Stimulated activated naive CD4-positive, alpha-beta T cell treated with Interleukin-2 at 50 U/mL for 16 hours (primary cell): Measurements from ENCODE around the gene RNF150.

Experiments
- DNase-seq: peaks from one replicate; lab custom pipeline; 2025; lab: John Stamatoyannopoulos, UW

Gene RNF150

DNA sequence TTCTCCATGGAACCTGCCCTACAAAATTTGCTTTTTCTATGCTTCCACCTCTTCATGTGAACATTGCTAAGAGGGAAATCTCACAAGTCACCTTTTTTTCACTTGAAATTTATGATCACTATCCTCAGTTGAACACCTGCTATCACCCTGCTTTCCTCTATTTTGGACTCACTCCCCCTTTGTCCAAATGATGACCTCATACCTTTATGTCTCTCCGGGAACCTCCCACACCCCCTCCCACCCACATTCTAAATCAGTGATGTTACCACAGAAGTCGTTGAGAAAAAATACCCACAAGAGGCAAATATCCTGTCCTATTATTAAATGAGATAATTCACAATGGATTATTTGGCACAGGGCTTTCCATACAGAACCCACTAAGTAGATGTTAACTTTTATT, 156.5 kb downstream of the RNF150 start:
- DNase-seq: no peak

DNA sequence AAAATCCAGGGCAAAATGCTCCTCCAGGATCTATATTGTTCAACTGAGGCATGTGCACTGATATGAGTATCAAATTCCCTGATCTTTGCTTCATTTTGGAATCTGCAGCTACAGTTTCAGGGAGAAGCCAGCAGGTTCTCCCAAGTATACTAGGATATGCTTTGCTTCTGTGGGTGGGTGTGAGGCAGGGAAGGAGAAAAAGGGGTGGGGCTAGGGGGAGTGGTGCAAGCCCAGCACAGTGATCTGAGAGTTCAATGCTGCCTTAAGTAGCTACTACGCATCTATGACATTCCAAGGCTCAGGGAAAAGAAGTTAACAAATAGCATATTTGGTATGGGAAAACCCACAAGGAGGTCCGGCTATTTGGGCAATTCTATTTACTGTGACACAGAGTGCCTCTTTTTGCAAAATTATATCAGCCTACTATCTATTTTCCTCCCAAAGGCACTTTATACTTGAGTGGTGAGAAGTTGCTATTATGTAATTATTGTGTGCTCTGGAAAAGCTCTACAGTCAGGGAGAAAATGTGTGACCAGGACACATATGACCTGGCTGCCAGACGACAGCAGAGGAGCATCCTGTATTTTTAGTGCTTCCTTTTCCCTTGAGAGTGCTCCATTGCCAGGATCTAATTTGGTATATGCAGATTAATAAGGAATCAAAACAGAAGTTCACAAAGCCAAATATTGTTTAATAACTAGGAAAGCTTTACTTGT, 162.0 kb downstream of the RNF150 start:
- DNase-seq: no peak

DNA sequence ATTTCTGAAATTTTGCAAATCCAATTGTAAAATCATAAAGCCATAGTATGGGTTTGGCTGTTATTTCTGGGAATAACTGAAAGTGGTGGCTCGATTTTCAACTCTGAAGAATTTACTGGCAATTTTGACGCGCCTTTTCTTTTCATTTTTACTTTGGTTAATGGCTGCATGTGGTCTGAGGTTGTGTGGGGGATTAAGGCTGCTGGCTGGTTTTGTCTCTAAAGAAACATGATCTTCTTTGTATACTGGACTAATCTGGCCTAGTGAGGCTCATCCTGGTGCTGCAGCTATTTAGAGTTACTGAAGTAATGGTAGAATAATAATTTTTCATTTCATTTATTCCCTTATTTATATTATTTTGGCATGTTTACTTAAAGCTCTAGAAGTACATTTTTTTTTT, 164.0 kb downstream of the RNF150 start:
- DNase-seq: no peak

DNA sequence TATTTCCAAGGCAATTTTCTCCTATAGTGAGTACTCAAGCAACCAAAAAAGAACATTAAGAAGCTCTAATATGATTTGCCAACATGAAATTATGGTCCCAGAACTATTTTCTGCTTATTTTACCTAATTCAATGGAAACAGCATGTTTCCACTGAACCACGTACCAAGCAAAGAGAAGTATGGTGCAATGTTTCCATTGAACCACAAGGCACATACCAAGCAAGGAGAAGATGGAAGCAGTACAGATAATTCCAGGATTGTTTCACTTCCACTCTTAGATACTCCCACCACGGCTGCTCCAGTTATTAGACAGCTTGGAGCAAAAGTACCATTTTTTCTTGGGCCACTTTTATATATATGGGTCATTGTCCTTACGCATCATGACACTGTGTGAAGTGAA, 164.9 kb downstream of the RNF150 start:
- DNase-seq: no peak

DNA sequence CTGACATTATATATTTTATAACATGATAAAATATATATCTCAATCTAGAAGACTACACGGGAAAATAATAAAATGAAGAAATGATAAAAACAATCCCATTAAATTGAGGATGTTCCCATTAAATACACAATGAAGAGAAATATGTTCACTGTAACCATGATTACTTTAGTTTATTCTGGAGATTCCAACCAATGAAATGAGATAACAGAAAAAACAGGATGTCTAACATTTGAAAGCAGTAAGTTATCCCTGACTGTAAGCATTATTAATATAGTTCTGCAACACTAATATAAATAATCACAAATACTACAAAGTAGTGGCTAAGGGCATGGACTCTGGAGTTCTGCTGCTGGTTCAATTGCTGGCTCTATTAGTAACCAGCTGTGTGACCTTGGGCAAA, 169.4 kb downstream of the RNF150 start:
- DNase-seq: no peak

DNA sequence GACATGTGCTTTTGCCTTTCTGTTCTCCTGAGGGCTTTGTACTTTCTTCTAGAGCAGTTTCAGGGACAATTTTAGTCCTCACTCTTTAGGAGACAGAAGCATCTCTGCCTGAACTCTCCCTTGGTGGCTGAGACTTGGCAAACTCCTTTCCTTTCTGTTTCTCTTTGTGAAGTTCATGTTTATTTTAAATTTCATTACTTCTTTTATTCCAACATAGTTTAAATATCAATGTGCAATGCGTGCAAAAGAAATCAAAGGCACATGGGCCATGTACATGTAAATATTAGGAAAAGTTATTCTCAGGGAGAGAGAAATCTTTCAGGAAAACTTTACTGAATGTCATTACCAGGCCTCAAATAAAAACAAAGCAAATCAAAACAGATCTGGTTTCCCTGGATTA, 177.6 kb downstream of the RNF150 start:
- DNase-seq: no peak

DNA sequence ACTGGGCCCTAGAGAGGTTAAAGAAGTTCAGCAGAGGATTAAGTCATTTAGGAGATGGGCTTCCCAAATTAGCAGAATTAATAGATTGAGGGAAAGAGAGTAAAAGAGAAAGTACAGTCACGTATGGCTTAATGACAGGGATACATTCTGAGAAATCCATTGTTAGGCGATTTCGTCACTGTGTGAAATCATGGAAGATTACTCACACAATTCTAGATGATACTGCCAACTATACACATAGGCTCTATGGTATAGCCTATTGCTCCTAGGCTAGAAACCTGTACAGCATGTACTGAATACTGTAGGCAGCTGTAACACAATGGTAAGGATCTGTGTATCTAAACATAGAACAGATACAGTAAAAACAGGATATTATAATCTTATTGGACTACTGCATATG, 180.6 kb downstream of the RNF150 start:
- DNase-seq: no peak

DNA sequence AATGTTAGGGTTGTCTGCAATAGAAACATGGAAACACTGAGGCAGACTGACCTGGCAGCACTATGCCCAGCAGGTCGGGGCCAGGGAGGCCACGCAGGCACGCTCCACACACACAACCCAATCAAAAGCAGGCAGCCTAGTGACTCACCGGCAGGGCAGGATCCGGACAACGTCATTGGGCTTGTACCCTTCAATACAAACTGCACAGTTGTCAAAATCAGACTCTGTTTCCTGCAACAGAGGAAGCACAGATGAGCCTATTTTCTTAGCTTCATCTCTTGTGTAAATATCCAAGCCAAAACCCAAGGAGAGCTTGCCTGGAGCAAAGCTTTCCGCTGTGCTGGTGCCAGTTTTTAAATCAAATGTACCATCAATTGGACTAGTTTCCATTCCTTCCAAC, 185.8 kb downstream of the RNF150 start:
- DNase-seq: no peak

DNA sequence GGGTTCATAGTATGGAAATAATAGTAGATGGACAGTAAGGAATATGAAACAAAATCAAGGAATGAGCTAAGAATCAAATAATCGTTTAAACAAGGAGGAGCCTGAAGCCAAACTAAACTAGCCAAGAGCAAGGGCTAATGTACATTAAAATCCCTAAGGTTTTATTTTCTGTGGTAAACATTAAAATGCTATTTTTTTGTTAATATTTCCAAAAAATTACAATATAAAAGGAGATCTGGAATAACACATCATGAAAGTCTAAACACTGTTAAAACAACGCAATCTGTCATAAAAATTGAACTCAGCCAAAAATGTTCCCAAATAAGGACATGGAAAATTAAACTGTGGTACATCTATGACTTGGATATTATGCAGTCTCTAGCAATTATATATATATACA, 188.2 kb downstream of the RNF150 start:
- no peak for DNase-seq

DNA sequence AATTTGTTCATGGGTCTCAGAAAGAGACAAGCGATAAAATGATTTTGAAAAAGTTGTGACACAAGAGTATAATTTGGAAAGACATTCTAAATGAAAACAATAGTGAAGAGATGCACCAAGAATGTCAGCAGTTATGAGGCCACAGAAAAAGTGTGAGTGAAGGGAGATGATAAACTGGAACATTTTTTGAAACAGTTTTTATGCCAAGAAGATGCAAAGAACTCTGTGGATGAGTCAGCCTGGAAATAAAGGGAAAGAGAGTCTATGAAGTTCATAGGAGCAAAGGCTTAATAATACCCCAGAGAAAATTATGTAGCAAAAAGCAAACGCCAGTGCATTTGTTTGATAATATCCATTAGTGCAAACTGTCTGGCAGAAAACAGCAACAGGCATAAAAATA, 188.7 kb downstream of the RNF150 start:
- no peak for DNase-seq

DNA sequence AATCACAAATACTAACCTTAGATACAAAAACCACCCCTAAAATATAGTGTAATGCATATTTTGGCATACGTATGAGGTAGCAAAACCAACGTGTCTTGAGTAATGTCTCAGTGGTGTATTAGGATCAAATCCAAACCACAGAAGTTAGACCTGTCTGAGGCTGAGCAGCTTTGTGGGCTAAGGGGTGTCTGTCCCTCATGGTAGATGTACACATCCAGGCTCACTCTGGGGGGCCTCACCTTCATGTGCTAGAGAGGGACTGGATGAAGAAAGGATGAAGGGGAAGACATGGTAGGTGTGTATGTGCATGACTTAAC, 189.1 kb downstream of the RNF150 start:
- no peak for DNase-seq

DNA sequence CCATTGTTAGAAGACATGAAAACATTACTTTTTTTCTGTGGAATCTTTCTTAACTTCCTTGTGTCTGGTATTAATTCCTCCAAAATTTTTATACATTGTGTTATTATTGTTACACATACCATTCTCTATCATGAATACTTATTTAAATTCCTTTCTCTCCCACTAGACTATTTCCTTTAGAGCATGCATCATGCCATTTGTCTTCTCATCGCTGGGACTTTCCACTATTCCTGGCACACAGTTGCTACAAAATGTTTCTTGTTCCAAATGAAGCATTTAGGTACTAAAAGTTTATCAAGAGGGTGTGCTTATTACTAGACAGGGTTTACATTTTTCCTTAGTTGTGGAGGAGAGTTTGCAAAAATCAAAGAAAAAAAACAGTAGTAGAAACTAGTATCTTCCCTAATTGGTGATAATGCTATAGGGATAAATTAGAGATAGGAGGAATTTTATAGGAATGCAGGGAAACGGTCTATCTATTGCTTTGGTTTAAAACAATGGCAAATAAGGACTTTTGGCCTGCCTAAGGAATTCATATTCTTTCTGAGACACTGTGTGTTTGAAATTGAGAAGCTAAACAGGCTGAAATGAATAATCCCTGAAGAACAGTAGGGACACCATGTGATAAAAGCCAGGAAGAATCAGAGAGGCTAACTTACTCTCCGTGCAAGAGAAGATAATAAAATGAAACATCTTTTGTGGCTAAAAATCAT, 189.6 kb downstream of the RNF150 start:
- DNase-seq: no peak

DNA sequence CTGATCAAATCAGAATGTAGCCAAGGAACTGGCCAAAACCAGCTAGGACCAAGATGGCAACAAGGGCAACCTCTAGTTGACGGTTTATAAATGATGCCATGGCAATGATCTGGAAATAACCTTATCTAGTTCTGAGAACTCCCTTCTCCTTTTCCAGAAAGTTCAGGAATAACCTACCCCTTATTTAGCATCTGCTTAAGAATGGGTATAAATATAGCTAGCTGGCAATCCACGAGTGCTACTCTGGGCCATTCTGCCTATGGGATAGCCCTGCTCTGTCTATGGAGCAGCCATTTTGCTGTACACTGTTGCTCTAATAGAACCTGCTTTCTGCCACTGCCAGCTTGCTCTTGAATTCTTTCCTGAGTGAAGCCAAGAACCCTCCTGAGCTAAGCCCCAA, 192.7 kb downstream of the RNF150 start:
- no peak for DNase-seq

DNA sequence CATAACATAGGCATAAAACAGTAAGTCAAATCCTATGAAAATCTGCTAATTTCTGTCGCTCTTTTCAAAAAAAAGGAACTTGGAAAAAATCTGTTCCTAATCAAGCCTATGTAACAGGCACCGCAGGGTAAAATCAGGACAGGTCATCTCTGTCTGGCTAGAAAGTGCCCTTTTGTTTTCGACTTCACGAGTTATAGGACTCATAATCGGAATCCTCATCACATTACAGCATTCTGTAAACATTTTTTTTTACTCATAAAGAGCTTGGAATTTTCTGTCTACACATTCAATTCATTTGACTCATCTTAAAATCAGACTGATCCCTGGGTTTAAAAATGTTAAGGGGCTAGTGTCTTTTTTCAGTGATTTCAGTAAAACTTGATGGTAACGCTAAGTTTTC, 195.4 kb downstream of the RNF150 start:
- DNase-seq: no peak

DNA sequence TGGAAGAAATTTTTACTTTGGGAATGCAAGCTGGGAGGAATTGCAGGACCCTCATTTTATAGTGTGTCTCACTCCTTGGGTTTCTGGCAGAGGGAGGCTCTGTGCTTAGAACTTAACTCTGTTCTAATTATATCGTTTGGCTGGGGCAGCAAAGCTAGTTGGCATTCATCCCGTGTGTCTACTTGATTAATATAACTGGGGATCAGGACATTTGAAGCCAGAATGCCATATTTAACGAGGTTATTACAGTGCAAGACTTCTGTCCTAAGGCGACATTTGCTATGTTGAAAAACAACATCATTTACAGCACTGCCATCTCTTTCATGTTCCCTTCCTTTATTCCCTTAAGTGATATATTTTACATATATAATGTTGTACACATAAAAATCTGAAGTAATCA, 198.0 kb downstream of the RNF150 start:
- no peak for DNase-seq

DNA sequence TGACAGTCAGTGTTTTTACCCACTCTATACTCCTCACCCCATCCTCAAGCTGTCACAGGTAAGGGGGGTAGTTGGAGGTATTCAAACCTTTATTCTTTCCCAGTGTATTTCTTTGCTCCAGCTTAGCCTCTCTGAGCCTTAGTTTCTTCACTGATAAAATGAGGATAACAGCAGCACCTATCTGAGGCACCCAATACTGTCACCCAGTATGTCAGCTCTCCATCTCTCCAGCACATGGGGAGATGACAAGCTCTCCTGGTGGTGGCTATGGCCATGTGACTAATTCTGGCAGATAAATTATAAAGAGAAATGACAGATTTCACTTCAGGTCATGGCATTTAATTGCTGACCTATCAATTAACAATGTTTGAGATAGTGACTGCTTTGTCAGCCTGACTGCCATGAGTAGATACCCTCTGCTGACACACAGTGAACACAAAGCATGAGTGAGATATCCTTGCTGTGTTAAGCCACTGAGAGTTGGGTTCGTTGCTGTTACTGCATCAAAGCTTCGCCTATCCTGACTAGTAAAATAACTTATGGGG, 200.7 kb downstream of the RNF150 start:
- no peak for DNase-seq

DNA sequence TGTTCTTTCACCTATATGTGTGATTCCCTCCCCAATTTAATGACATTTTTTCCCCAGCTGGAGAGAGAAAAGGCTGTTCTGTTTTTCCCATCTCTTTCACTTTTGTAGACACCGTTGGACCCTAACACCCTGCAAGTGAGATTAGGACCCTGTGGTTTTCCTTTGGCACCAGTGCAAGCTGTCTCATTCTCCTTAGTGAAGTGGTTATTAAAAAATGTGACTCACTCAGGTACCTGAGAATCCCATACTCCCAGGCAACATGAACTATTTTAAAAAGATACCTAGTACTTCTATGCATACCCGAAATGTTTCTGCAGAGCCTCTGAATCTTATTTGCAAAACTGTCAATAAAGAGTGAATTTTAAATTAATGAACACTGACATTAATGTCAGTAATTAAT, 201.4 kb downstream of the RNF150 start:
- DNase-seq: no peak

DNA sequence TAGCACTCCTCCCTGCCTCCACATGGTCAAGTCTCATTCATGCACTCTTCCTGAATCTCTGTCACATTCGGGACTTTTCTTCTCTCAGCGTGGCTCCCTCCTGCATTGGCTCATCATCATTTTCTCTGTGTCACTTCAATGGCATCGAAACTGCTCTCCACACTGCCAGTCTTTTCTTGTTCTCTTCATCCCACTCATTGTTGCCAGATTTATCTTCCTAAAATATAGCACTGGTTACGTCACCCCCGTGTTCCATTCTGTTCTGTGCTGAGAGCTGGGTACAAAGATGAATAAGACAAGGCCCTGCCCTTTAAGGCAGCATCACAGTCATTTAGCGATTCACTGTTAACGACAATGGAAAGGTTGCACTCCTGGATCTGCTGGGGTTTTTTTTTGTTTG, 202.7 kb downstream of the RNF150 start:
- DNase-seq: no peak

DNA sequence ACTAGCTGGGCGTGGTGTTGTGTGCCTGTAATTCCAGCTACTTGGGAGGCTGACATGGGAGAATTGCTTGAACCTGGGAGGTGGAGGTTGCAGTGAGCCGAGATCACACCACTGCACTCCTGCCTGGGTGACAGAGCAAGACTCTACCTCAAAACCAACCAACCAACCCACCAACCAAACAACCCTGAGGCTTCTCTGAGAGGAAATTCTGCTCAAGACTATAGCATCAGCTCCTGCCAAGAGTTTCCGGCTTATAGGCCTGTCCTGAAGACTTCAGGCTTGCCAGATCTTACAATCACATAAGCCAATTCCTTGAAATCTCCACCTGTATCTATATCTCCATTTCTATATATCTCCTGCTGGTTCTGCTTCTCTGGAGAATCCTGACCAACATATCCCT, 203.3 kb downstream of the RNF150 start:
- DNase-seq: no peak

DNA sequence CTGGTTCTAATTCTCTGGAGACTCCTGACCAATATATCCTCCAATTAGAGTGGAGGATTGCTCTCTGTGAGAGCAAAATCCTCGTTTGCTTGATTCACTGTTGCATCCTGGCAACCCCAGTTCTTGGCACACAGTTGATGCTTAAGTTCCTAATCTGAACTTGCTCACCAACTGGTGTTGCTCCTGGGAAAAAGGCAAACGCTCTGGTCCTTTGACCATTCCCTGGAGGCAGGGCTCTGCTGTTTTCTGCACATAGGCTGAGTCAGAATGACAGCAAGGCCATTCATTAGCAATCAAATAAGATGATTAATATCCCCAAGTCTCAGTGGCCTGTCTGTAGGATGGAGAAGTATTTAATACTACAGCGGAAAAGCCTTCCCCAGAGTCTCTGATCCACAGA, 204.4 kb downstream of the RNF150 start:
- no peak for DNase-seq

DNA sequence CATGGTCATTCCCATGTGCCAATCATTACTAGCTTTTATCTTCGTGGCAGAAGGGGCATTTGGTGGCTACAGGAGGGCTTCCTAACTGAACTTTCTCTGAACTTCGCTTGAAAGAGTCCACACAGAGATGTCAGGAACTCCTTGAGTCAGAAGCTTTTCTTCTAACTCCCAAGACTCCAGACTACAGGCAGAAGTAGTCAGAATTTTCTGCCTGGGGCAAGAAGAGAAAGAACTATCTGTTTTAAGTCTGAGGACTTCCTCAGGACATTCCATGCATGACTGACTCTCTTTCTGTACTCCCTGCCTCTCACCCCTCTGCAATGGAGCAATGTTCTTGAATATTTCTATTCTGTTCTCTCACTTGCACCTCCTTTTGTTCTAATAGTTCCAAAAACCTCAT, 206.6 kb downstream of the RNF150 start:
- no peak for DNase-seq

DNA sequence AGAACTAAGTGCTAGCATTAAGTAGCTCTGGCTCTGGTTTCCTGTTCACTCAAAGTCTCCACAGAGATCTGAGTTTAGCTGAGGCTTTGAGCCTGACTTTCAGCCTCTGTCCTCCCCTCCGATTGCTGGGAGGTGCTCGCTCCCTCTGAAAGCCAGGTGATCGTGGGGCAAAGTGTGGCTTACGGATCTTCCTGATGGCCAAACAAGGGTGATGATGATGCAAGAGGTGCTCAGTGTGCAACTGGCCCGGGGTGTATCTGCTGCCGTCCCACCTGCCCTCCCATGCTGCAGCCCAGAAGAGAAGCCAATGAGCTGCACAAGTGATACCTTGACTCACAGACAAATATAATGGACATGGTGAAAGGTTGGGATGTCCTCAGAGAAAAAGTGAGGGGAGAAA, 207.9 kb downstream of the RNF150 start:
- DNase-seq: no peak

DNA sequence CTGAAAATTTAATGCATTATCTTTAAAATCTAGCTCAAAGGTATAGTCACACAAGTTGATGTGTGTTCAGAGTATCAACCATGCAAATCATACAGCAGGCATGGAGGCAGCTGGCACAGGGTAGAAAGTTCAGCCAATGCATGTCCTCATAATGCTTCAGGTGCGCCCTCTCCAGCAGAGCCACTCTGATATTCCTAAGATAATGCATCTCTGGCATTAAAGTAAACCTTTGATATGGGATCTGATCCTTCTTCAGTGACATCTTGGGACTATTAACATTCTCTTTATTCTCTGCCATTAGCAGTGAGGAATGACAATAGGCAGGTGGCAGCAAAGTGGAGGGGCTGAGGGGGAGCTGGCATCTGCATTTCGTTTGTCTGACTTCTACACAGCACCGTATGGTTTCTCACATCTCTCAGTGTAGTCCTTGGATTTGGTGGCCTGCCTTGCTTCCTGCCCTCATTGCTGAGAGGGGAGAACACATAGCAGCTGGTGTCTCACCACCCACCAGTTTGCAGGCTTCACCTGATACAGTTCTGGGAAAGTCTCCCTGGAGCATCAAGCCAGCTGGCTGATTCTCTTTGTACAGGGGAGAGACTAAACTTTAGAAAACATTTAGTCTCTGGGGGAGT, 208.4 kb downstream of the RNF150 start:
- no peak for DNase-seq
